BLaER1 treated with 17β-estradiol and CSF1 and Interleukin-3, amounts not matched to agents 10 nM and 100 nM (cell line): ENCODE results near the gene FAM187B.
A peak's percentile ranks its signal among the peaks of the same experiment; 100 is the strongest.

ENCODE experiments used
- H3K27ac ChIP-seq, 11 experiments: shearing (Covaris generic); formaldehyde crosslinking; 2 replicates each; pipeline ENCODE4 v1.8.1; 2022
- H3K27me3 ChIP-seq, 11 experiments: shearing (Covaris generic); formaldehyde crosslinking; 2 replicates each; pipeline ENCODE4 v1.8.1; 2022
- H3K36me3 ChIP-seq, 11 experiments: shearing (Covaris generic); formaldehyde crosslinking; 2 replicates each; pipeline ENCODE4 v1.8.1; 2022
- H3K4me1 ChIP-seq, 10 experiments: shearing (Covaris generic); formaldehyde crosslinking; 2 replicates each; pipeline ENCODE4 v1.8.1; 2022
- H3K4me2 ChIP-seq, 11 experiments: shearing (Covaris generic); formaldehyde crosslinking; 2 replicates each; pipeline ENCODE4 v1.8.1; 2022
- H3K4me3 ChIP-seq, 10 experiments: shearing (Covaris generic); formaldehyde crosslinking; 2 replicates each; pipeline ENCODE4 v1.8.1; 2022
- H3K9ac ChIP-seq, 11 experiments: shearing (Covaris generic); formaldehyde crosslinking; 2 replicates each; pipeline ENCODE4 v1.8.1; 2022
- H3K9me3 ChIP-seq, 11 experiments: shearing (Covaris generic); formaldehyde crosslinking; replicated peaks in 1 of 11; 2 replicates each; pipeline ENCODE4 v1.8.1; 2022
- H4K20me1 ChIP-seq, 11 experiments: shearing (Covaris generic); formaldehyde crosslinking; 2 replicates each; pipeline ENCODE4 v1.8.1; 2022
- Cebpa-rat ChIP-seq, 11 experiments: shearing (Covaris generic); IDR thresholded peaks; 2 replicates each; pipeline ENCODE4 v1.8.1; 2022

Gene FAM187B

DNA sequence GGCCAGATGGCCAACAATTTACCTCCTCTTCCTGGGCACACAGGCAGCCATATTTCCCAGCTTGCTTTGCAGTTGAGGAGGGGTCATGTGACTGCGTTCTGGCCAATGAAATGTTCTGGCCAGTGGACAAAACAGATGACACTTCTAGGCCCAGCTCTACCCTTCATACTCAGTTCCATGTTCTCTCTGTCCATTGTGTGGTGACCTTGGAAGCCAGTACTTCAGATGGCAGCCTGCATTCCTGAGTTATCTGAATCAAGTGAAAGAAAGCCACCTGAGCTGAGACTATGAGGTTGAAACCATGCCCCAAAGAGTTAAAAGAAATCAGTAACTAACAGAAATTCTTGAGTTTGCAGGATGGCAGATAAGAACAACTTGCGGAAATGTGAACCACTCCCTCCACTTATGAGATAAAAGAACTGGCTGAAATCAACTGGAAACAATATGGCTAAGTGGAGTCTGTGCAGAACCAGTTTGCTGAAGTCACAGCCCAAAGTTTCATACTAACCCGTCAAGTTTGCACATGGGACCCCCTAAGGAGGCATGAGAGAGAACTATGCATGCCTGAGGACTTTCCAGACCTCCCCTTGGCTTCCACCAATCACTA, 8.1 kb downstream of the FAM187B start:
- Histone ChIP-seq H4K20me1 (no peaks in the 10 kb centered on the region), H3K9me3 (peaks cover 10 to 44% (median 28%) of the 10 kb centered on the region in 11 experiments; a peak in 20 of 22 replicates), H3K27ac (no peak overlapping the region), H3K9ac (no peak overlapping the region), H3K4me2 (no peak overlapping the region), H3K4me3 (no peak overlapping the region), H3K36me3 (no peaks in the 10 kb centered on the region), H3K4me1 (peaks cover 41 to 80% (median 54%) of the 10 kb centered on the region in 10 experiments), H3K27me3 (no peaks in the 10 kb centered on the region)
- no peak for TF ChIP-seq Cebpa-rat (IDR thresholded peaks at IDR 0.05)

DNA sequence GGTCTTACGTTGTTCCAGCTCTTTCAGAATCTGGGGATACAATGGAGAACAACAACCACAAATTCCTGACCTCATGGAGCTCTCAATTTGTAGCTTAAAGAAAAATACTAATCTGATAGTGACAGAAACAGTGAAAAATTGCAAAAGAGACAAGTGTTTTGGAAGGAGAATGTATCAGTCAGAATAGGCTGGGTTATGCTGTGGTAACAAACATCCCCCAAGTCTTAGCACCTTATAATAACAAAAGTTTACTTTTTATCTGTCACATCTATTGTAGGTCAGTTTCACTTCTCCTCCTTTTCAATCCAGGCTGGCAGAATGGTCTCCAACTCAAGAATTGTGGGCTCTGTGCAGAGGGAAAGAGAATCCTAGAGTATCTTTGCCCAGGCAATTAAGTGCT, 9.5 kb downstream of the FAM187B start:
- Histone ChIP-seq H4K20me1 (no peaks in the 10 kb centered on the region), H3K36me3 (no peaks in the 10 kb centered on the region), H3K4me2 (peak overlapping the region in 2 of 11 experiments; percentile 31 to 47; a peak in 3 of 22 replicates), H3K9me3 (peaks cover 10 to 44% (median 28%) of the 10 kb centered on the region in 11 experiments; a peak in 20 of 22 replicates), H3K9ac (no peak overlapping the region), H3K27ac (no peak overlapping the region), H3K27me3 (no peaks in the 10 kb centered on the region), H3K4me1 (peaks cover 44 to 80% (median 55%) of the 10 kb centered on the region in 10 experiments), H3K4me3 (no peak overlapping the region)
- no peak for TF ChIP-seq Cebpa-rat (IDR thresholded peaks at IDR 0.05)

DNA sequence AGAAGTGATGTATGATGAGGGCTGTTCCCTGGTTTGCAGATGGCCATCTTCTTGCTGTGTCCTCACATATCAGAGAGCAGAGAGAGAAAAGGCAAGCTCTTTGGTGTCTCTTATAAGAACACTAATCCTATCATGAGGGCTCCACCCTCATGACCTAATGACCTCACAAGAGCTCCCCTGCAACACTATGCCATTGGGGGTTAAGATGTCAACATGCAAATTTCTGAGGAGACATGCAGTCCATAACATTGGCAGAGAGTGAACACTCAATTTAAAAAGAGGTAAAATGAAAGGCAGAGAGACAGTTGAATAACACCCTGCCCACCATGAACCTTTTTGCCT, 10.9 kb downstream of the FAM187B start:
- H3K27ac ChIP-seq, result peak overlapping the region in 4 of 11 experiments; percentile 27 to 76 (median 59); a peak in 6 of 22 replicates
- H3K4me3 ChIP-seq, result no peak overlapping the region
- no peak for TF ChIP-seq Cebpa-rat (IDR thresholded peaks at IDR 0.05)
- H3K4me2 ChIP-seq, result peak overlapping the region in 4 of 11 experiments; percentile 31 to 83 (median 54); a peak in 6 of 22 replicates
- no peaks in the 10 kb centered on the region for H4K20me1 ChIP-seq
- no peaks in the 10 kb centered on the region for H3K27me3 ChIP-seq
- peaks cover 10 to 38% (median 22%) of the 10 kb centered on the region in 11 experiments; a peak in 20 of 22 replicates for H3K9me3 ChIP-seq
- no peaks in the 10 kb centered on the region for H3K36me3 ChIP-seq
- peaks cover 54 to 80% (median 57%) of the 10 kb centered on the region in 10 experiments for H3K4me1 ChIP-seq
- H3K9ac ChIP-seq, result peak overlapping the region in 2 of 11 experiments; percentile 46 to 50; a peak in 2 of 22 replicates

DNA sequence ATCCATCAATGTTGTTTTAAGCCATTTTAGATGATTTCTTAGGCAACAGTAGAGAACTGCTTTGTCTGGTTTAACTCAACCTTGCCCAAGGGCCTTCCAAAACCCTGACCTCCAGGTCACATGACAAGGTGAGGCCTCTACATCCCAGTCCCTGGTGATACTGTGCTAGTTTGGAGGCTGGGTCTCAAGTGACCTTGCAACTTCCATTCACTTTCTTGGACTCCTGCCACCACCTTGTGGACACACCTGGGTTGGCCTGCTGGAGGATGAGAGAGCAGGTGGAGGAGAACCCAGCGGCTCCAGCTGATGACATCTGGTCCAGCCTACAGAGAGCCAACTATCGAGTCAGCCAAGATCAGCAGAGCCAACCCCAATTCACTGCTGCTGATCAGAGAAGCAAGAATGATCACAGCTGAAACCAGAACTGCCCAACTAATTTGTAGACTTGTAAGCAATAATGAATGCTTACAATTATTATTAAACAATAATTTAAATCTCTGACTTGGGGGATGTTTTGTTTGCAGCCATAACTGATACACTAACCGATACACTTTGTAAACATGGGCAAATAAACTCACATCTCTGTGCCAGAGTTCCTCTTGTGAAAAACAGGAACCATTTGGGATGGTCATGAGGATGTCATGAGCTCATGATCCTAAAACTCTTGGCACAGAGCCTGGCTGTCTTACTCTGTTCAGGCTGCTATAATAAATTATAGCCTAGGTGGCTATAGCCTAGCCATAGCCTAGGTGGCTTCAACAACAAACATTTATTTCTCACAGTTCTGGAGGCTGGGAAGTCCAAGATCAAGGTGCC, 11.5 kb downstream of the FAM187B start:
- TF ChIP-seq Cebpa-rat (IDR thresholded peaks at IDR 0.05), result no peak
- Histone ChIP-seq H3K4me2 (peak overlapping the region in 10 of 11 experiments; percentile 4 to 97 (median 28); a peak in 11 of 22 replicates), H3K27me3 (no peaks in the 10 kb centered on the region), H4K20me1 (no peaks in the 10 kb centered on the region), H3K27ac (peak overlapping the region in 9 of 11 experiments; percentile 3 to 76 (median 39); a peak in 13 of 22 replicates), H3K4me1 (peaks cover 54 to 82% (median 58%) of the 10 kb centered on the region in 10 experiments), H3K36me3 (no peaks in the 10 kb centered on the region), H3K9me3 (peaks cover 10 to 38% (median 22%) of the 10 kb centered on the region in 11 experiments; a peak in 20 of 22 replicates), H3K4me3 (peak overlapping the region in 1 of 10 experiments; percentile 18; a peak in 1 of 20 replicates), H3K9ac (peak overlapping the region in 2 of 11 experiments; percentile 46 to 50; a peak in 2 of 22 replicates)

DNA sequence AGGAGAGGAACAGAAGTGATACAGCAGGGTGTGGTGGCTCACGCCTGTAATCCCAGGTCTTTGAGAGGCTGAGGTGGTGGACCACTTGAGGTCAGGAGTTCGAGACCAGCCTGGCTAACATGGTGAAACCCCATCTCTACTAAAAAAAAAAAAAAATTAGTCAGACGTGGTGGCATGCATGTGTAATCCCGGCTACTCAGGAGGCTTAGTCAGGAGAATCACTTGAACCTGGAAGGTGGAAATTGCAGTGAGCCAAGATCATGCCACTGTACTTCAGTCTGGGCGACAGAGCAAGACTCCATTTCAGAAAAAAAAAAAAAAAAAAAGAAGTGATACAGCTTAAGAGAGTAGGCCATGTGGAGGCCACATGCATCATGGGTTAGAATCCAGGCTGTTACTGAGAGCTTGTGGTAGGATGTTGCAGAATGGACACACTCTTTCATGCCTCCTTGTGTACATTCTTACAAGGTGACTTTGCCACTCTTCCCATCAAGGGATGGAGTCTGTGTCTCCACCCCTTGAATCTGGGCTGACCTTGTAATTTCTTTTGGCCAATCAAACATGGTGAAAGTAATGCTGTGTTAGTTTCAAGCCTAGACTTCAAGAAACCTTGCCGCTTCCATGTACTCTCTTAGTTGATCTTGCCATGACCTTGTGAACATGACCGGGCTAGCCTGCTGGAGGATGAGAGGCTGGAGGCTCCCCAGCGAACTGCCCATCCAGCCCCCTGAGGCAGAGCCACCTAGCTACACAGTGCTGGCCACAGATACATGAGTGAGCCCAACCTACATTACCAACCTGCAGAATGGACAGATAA, 12.3 kb downstream of the FAM187B start:
- Histone ChIP-seq H3K9me3 (peaks cover 10 to 38% (median 22%) of the 10 kb centered on the region in 11 experiments; a peak in 20 of 22 replicates), H3K27me3 (no peaks in the 10 kb centered on the region), H4K20me1 (no peaks in the 10 kb centered on the region), H3K27ac (peak overlapping the region in 9 of 11 experiments; percentile 3 to 76 (median 39); a peak in 13 of 22 replicates), H3K4me3 (peak overlapping the region in 1 of 10 experiments; percentile 18; a peak in 1 of 20 replicates), H3K4me2 (peak overlapping the region; percentile 4 to 97 (median 29); a peak in 17 of 22 replicates), H3K36me3 (no peaks in the 10 kb centered on the region), H3K9ac (no peak overlapping the region), H3K4me1 (peaks cover 58 to 85% (median 63%) of the 10 kb centered on the region in 10 experiments)
- TF ChIP-seq Cebpa-rat (IDR thresholded peaks at IDR 0.05), result no peak

DNA sequence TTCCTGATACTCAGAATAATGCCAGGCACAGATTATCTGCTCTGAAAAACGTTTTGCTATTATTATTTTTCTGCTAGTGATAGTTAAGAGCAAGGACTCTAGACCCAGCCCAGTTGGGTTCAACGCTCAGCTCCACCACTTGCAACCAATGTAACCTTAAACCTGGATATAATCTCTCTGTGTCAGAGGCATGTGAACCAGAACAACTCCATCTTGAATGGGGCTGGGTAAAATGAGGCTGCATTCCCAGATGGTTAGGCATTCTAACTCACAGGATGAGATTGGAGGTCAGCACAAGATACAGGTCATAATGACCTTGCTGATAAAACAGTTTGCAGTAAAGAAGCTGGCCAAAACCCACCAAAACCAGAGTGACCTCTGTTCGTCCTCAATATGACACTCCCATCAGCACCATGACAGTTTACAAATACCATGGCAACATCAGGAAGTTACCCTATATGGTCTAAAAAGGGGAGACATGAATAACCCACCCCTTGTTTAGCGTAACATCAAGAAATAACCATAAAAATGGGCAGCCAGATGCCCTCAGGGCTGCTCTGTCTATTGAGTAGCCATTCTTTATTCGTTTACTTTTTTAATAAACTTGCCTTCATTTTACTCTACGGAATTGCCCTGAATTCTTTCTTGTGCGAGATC, 13.6 kb downstream of the FAM187B start:
- Histone ChIP-seq H3K27me3 (no peaks in the 10 kb centered on the region), H3K9ac (no peak overlapping the region; a peak in 2 of 22 replicates), H3K9me3 (peaks cover 10 to 28% (median 19%) of the 10 kb centered on the region in 11 experiments; a peak in 20 of 22 replicates), H4K20me1 (no peaks in the 10 kb centered on the region), H3K27ac (peak overlapping the region; percentile 78 to 90 (median 83); a peak in 19 of 22 replicates), H3K4me3 (no peak overlapping the region), H3K4me2 (peak overlapping the region; percentile 81 to 97 (median 92)), H3K36me3 (no peaks in the 10 kb centered on the region), H3K4me1 (peaks cover 72 to 97% (median 76%) of the 10 kb centered on the region in 10 experiments)
- TF ChIP-seq Cebpa-rat (IDR thresholded peaks at IDR 0.05), result no peak

DNA sequence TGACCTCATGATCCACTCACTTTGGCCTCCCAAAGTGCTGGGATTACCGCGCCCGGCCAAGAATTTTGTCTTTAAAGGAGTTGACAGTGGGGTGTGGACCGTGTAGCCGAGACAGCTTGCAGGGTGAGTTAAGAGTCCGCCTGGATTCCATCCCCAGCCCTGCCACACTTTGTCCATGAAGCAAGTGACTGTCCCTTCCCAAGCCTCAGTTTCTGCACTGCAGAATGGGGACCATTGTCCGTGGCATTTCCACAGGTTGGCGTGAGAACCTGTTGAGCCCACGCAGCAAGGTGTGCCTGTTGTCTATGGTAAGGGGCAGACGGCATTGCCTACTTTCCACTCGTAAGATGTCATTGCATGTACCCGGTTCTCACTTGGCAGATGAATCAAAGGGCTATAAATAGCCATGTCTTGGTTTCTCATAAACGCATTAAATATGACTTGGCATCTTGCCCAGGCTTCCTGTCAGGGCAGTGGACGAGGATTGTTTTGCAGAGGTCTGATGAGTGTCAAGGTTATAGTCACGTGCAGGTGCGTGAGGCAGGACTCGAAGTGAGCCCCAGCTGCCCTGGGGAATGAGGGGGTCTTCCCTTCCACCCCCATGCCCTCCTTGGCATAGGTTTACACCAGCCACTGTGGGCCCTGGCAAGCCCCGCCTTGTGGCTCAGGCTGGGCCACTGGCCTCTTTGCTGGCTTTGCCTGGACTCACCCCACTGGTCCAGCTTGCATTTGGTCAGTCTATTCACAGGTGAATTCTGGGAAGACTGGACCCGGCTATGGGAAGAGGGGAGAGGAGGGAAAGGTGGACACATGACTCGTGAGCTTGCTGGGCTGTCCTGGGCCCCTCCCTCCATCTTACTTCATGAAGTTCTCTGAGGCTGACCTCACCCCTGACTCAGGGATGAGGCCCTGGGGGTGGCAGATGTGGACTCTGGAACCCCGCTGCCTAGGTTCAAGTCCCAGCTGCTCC, 14.6 kb downstream of the FAM187B start:
- H3K27me3 ChIP-seq, result no peaks in the 10 kb centered on the region
- peak overlapping the region; percentile 56 to 78 (median 62); a peak in 20 of 22 replicates for H3K9ac ChIP-seq
- H3K4me3 ChIP-seq, result peak overlapping the region in 6 of 10 experiments; percentile 6 to 52 (median 26); a peak in 8 of 20 replicates
- peaks cover 74 to 89% (median 83%) of the 10 kb centered on the region in 10 experiments for H3K4me1 ChIP-seq
- no peaks in the 10 kb centered on the region for H3K36me3 ChIP-seq
- peaks cover 6 to 19% (median 12%) of the 10 kb centered on the region in 11 experiments; a peak in 20 of 22 replicates for H3K9me3 ChIP-seq
- H3K4me2 ChIP-seq, result peak overlapping the region; percentile 81 to 97 (median 92)
- peak overlapping the region; percentile 80 to 90 (median 83) for H3K27ac ChIP-seq
- peak in 1 of 11 experiments; percentile 19; a peak in 1 of 22 replicates for TF ChIP-seq Cebpa-rat (IDR thresholded peaks at IDR 0.05)
- no peaks in the 10 kb centered on the region for H4K20me1 ChIP-seq
